Measurements from ENCODE around the gene ABCB1. TPM values are rescaled to one million over a fixed set of nuclear protein-coding genes. Genes with fewer than 3 reads are reported as not detected.

Gene ABCB1
- total and polyA plus RNA-seq, 2 of the 8 experiments (the other 6 are each of a cell fraction or from before 2014, with no cell fraction given) = 0.51 to 1.2 TPM

- Histone ChIP-seq H3K9ac (replicated peaks in 1 of 4; ENCODE audit: extremely low read depth in 1 of 4, low read depth in 3 of 4, low read length in 3 of 4) (no peak overlapping the region), H3K23ac (ENCODE audit: insufficient read length) (no peak overlapping the region), H2AK5ac (ENCODE audit: low read depth, low read length) (no peak overlapping the region), H4K8ac (ENCODE audit: extremely low read depth, insufficient read depth, low read length) (no peak overlapping the region), H3K9me3 (ENCODE audit: insufficient read depth in 2 of 2, low read depth in 1 of 2, low read length in 1 of 2) (no peaks in the 10 kb centered on the region), H2BK120ac (replicated peaks; ENCODE audit: low read depth, low read length) (no peak overlapping the region), H2BK15ac (ENCODE audit: low read length) (no peak overlapping the region), H2BK5ac (ENCODE audit: low read depth, low read length) (no peak overlapping the region), H3K4me3 (ENCODE audit: extremely low read depth in 1 of 4, insufficient read depth in 2 of 4, low read depth in 3 of 4, low read length in 4 of 4) (no peak overlapping the region), H3K56ac (replicated peaks; ENCODE audit: insufficient read length, low read depth, low read length) (no peak overlapping the region), H3K27ac (ENCODE audit: low read depth, low read length) (no peak overlapping the region), H3K27me3 (replicated peaks in 1 of 4; ENCODE audit: control insufficient read depth in 3 of 4, extremely low read depth in 1 of 4, insufficient read depth in 3 of 4, low read length in 3 of 4) (no peaks in the 10 kb centered on the region), H4K20me1 (replicated peaks in 1 of 2; ENCODE audit: control insufficient read depth in 1 of 2, insufficient read depth in 2 of 2, low read length in 2 of 2) (no peaks in the 10 kb centered on the region), H3K14ac (ENCODE audit: insufficient read length) (no peak overlapping the region), H2BK12ac (ENCODE audit: low read depth, low read length) (no peak overlapping the region), H3K4ac (replicated peaks; ENCODE audit: insufficient read length, low read depth, low read length) (no peak overlapping the region), H3K4me2 (ENCODE audit: insufficient read depth in 1 of 2, low read depth in 2 of 2, low read length in 2 of 2) (no peak overlapping the region), H3K4me1 (replicated peaks in 1 of 4; ENCODE audit: control insufficient read depth in 3 of 4, insufficient read depth in 4 of 4, low read length in 3 of 4) (no peaks in the 10 kb centered on the region; a peak in 2 of 7 replicates), H3K79me2 (ENCODE audit: control insufficient read depth in 1 of 2, insufficient read depth in 2 of 2, low read length in 2 of 2) (no peaks in the 10 kb centered on the region), H4K91ac (replicated peaks; ENCODE audit: insufficient read length, low read length) (no peak overlapping the region), H4K5ac (ENCODE audit: insufficient read length, low read depth, low read length) (no peak overlapping the region), H3K79me1 (ENCODE audit: low read depth, low read length) (no peaks in the 10 kb centered on the region), H2AFZ (ENCODE audit: low read length) (peak overlapping the region; percentile 76), H3K18ac (ENCODE audit: extremely low read depth, low read length) (no peak overlapping the region), H3K23me2 (ENCODE audit: low read depth, low read length) (no peaks in the 10 kb centered on the region), H2BK20ac (ENCODE audit: low read length) (no peak overlapping the region), H3K36me3 (ENCODE audit: control insufficient read depth in 2 of 4, insufficient read depth in 4 of 4, low read length in 3 of 4) (no peaks in the 10 kb centered on the region)
- FAIRE-seq (no peak), DNase-seq (ENCODE audit: low read depth in 1 of 2, low spot score in 2 of 2) (no peak)
- ChIA-PET POLR2A (ENCODE audit: partially characterized antibody) (interaction anchor here (0.8 kb wide), 1 partner anchor 18 kb away, joined by 3 read pairs; no protein-coding TSS in a partner anchor), CTCF (ENCODE audit: partially characterized antibody) (interaction anchor here (1.0 to 1.2 kb wide), 2 partner anchors 9 to 18 kb away, joined by 3 read pairs; no protein-coding TSS in a partner anchor)
- 82% methylated on average over 1 of the region's 2 CpGs; no CpG with 5 or more reads in 1 of the 2 experiments for WGBS, 2 experiments (ENCODE audit: extremely low coverage in 1 of 2, insufficient coverage in 1 of 2, insufficient read length in 1 of 2, insufficient replicate concordance in 2 of 2, low coverage in 1 of 2, low lambda C conversion rate in 2 of 2, missing lambda C conversion rate in 1 of 2)
- no peak for TF ChIP-seq BCL11A (IDR thresholded peaks at IDR 0.05; ENCODE audit: low read depth in 2 of 2, low read length in 2 of 2)
- no peak for TF ChIP-seq CREB1 (IDR thresholded peaks at IDR 0.05)
- no peak for TF ChIP-seq RAD21 (IDR thresholded peaks at IDR 0.05 in 1 of 2, conservative IDR thresholded peaks at IDR 0.05 in 1 of 2; ENCODE audit: low read depth in 2 of 2, low read length in 2 of 2)
- no peak for TF ChIP-seq ZNF274 (IDR thresholded peaks at IDR 0.05; ENCODE audit: borderline replicate concordance, extremely low read depth, low read length)
- no peak for TF ChIP-seq CHD1 (IDR thresholded peaks at IDR 0.05; ENCODE audit: low read depth, low read length)
- no peak for TF ChIP-seq RBBP5 (IDR thresholded peaks at IDR 0.05; ENCODE audit: borderline replicate concordance, low read depth, low read length)
These were observed 117.6 kb downstream of the ABCB1 start for GRCh38 chr7:87483131-87483530.
